Skin epidermis (tissue), 12 donors: Measurements from ENCODE around the gene ATP12A.

Experiments used
- H3K27ac ChIP-seq, 21 experiments: fragments of 200-600 bp; sonication (generic) in 11 of 21; one replicate each; pipeline ENCODE4 v1.5.0; 2020; ENCODE audit warnings: mild to moderate bottlenecking in 3 of 21, inconsistent platforms in 2 of 21, moderate library complexity in 2 of 21
- H3K4me3 ChIP-seq, 7 experiments: fragments of 200-600 bp; sonication (generic) in 2 of 7; one replicate each; pipeline ENCODE4 v1.5.0; 2020; ENCODE audit warnings: inconsistent platforms in 2 of 7, mild to moderate bottlenecking in 2 of 7, moderate library complexity in 1 of 7

The ATP12A gene

DNA sequence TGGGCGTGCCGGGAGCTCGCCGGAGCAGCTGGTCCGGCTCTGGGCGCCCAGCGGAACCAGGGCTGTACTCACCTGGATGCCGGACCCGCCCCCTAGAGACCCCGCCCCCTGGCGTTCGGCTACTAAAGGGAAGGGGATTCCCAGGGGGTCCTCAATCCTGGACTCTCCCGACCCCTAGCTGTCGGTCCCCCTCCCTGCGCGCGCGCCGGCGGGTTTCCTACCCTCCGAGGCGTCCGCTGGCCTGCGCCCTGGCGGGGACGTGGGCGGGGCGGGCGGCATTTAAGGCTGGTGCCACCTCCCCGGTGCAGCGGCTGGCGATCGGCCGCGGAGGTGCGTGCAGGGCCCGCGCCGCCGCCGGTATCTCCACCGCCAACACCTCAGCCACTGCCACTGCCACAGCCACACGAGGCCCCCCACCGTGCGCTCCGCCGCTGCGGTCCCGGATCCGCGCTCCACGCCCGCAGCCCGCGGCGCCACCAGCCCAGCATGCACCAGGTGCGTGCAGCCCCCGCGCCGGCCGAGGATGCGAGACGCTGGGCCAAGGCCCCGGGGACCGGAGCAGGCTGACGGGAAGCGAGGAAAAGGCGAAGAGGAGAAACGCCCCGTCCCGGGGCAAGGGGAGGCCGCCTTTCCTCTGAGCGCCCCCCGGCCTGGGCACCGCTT lies at the start of gene ATP12A:
ATP12A (plus strand) TSS at position 151 of the 663 bp plus-strand sequence; CDS start at position 487, 336 bp downstream.
- peak within 1 kb of the TSS; percentile 10 to 47 (median 27) for H3K4me3 ChIP-seq
- peak within 1 kb of the TSS in 1 of 21 experiments; percentile 0 for H3K27ac ChIP-seq

DNA sequence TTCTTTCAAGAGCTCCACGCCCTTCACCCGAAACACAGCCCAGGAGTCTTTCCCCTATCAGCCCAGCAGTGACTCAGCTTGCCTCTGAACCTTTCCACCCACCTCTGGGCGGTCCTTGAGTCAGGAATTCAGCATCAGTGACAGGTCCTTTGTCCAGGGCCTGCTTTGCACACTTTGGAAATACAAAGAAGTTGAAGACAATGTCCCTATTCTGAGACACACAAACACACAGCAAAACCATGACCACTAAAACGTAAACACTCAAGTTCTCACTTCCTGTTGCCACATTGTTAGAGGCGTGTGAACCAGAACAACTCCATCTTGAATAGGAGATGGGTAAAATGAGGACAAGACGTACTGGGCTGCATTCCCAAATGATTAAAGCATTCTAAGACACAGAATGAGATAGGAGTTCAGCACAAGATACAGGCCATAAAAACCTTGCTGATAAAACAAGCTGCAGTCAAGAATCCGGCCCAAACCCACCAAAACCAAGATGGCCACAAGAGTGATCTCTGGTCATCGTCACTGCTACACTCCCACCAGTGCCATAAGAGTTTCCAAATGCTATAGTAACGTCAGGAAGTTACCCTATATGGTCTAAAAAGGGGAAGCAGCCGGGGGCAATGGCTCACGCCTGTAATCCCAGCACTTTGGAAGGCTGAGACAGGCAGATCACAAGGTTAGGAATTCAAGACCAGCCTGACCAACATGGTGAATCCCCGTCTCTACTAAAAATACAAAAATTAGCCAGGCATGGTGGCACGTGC lies 49.2 kb upstream of the ATP12A start:
- Histone ChIP-seq H3K4me3 (no peak overlapping the region), H3K27ac (peak overlapping the region in 3 of 21 experiments; percentile 12 to 42 (median 37))

DNA sequence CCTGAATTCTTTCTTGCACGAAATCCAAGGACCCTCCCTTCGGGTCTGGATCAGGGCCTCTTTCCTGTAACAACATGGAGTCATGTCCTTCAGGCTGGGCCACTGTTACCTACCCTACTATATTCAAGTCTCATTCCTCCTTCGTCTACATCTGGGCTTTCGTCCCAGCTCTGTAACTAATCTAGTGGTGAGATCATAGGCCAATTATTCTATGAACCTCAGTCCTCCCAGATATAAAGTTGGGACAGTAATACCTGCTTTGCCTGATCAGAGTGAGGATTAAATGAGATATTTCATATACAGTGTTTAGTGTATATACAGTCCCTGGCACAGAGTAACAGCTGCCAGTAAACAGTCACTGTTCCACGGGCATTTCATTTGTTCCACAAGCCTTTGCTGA lies 48.3 kb upstream of the ATP12A start:
- H3K4me3 ChIP-seq, result no peak overlapping the region
- peak overlapping the region in 3 of 21 experiments; percentile 9 to 35 (median 27) for H3K27ac ChIP-seq

DNA sequence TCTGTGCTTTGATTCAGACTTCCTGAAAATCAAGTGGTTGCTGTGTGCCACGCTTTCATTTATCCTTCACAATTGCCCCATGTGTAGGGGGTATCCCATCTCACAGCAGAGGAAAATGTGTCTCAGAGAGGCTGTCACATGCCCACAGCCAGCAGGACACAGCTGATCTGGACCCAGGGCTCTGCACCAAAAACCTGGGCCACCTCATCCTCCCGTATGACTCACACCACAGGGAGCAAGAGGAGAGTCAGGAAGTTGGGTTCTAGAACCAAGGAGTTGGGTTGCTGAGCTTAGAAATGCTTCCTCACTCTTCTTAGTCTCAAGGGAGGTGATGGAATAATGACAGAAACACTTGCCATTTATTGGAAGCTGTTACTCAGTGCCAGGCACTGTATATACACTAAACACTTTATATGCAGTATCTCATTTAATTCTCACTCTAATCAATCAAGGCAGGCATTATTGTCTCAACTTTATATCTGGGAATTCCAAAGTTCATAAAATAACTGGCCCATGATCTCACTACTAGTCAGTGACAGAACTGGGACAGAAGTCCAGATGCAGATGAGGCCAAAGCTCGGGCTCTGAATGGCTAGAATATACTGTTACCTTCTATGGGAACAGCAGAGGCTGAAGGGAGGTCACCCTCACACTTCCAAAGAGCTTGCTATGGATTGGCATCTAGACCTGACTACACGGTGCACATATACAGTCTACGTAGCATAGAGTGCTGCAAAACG lies 47.7 kb upstream of the ATP12A start:
- Histone ChIP-seq H3K4me3 (no peak overlapping the region), H3K27ac (peak overlapping the region in 3 of 21 experiments; percentile 9 to 35 (median 27))

DNA sequence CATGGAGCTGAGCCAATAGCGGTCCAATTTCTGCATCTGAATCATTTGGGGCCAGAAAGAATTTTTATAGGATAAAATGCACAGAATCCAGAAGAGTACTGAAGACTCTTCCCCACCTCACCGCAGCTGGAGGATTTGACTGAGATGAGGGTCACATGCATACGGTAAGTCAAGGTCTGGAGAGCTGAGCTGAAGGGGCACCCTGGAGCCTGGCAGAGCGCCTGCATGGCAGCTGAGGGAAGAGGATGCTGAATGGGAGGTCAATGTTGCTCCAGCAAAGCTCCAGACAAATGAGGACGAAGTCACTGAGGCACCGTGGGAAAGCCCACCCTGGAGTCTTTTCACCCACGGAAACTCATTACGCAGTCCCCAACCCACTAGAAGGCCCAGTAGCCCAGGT lies 43.4 kb upstream of the ATP12A start:
- Histone ChIP-seq H3K4me3 (no peak overlapping the region), H3K27ac (no peak overlapping the region)

DNA sequence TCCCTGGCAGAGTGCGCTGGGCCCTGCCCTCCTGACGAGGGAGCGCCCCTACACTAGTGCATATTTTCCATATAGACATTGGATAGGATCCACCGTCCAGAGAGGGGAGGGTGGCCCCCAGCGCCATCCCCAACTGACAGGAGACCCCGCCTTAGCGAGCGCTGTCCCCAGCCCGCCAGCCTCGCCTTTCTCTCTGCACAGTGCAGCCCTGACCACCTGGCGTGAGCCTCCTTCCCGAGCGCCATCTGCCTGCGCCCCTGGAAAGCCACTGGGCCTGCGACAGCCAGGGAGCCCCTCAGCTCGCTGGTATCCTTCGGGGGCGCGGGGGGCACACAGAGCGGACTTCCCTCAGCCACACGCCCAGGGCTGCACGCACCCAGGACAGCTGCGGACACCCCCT lies 42.1 kb upstream of the ATP12A start:
- Histone ChIP-seq H3K4me3 (no peak overlapping the region), H3K27ac (no peak overlapping the region)

DNA sequence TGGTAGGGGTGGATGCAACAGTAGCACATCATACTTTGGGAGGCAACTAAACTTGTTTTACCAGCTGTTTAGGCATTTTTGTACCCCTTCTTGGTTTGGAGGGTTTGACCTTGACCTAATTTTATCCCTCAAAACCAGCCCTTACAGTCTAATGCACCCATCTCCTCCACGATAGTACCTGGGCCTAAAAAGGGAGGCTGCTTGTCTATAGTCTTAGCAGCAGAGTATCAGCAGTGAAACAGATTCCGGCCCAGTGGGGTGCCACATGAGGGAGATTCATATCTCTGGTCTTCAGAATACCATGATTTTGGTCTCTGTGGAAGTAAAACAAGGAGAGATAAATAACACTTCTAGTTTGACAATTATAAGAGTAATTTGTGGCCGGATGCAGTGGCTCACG lies 39.5 kb upstream of the ATP12A start:
- Histone ChIP-seq H3K4me3 (no peak overlapping the region), H3K27ac (no peak overlapping the region)

DNA sequence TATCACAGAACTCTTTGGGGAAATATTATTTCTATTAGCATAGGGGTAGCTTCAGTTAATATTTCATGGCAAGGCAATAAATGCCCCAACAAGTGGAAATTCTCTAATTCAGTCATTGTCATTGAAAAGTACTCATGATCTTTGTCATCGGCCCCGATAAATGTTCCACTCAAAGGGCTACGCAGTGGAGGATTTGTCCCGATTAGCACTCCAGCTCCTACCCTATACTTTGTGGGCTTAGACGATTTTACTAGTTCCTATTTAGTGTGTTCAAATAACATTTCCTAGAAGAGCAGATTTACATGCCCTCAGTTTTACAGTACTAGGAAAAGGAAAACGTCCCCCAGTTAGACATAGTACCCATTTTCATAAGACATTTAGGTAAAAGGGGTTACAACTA lies 38.0 kb upstream of the ATP12A start:
- H3K4me3 ChIP-seq, result no peak overlapping the region
- H3K27ac ChIP-seq, result no peak overlapping the region

DNA sequence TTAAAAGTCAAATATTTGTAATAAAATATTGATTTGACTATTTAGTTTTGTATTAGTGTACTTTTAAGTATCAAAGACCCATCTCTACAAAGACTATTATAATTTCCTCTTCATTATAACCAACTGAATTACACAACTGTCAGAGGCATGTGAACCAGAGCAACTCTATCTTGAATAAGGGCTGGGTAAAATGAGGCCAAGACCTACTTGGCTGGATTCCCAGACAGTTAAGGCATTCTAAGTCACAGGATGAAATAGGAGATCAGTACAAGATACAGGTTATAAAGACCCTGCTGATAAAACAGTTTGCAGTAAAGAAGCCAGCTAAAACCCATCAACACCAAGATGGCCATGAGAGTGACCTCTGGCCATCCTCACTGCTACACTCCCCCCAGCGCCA lies 36.2 kb upstream of the ATP12A start:
- H3K27ac ChIP-seq, result no peak overlapping the region
- no peak overlapping the region for H3K4me3 ChIP-seq

DNA sequence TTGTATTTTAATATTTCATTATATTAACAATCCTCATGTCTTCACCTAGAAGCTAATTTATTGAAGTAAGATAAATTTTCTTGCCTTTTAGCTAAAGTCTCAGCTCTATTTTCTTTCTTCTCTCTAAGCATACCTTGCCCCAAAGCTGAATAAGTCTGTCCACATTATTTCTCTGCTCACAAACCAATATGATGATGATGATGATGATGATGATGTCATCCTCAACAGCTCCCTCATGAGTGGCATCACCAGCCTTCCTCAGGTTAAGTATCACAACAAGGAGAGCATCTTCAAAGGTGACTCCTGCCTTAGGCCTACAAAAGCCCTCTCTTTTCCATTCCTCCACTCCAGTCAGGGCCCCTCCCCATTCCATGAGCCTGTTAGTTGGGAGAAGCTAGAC lies 31.9 kb upstream of the ATP12A start:
- Histone ChIP-seq H3K27ac (no peak overlapping the region), H3K4me3 (no peak overlapping the region)

DNA sequence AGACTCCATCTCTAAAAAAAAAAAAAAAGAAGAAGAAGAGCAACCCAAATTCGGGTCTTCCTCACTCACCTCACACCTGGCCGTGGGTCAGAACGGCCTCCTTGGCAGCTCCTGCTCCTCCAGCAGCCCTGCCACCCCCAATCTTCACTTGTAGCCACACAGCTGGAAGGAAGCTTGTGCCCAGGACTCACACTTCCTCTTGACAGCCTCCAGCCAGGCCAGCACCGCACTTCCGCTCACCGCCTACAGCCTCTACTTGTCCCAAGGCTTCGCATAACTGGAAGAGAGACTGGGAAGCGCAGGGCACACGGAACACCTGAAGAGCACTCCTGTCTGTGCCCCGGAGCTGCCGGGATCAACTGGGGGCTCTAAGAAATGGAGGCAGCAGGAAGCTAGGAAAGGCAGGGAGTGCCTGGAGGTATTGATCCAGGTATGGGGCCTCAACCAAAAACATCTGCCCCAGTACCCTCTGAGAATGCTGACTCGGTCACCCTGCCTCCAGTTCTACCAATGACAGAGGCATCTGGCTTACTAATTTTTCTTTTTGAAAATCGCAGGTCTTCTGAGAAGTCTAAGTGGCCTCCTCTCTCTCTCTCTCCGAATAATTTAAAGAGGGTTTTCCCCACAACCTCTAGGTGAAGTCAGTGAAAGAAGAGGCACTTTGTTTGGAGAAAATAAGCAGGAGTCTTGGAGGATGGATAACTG lies 31.1 kb upstream of the ATP12A start:
- Histone ChIP-seq H3K4me3 (no peak overlapping the region), H3K27ac (peak overlapping the region in 3 of 21 experiments; percentile 5 to 53 (median 51))

DNA sequence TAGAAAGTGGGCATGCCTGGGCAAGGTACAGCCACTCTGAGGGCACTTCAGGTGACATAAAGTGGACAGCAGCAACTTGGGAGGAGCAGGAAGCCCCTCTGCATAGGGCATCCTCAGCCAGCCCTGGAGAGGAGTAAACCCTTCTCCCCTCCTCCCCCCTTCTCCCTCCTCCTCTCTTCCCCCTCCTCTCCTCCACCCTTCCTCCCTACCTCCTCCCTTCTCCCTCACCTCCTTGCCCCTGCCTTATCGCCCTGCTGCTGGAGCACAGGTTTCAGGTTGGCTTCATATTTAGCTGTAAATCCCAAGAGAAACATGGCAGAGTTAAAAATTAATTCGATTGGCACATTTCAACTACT lies 30.5 kb upstream of the ATP12A start:
- H3K4me3 ChIP-seq, result no peak overlapping the region
- H3K27ac ChIP-seq, result peak overlapping the region in 4 of 21 experiments; percentile 1 to 53 (median 28)

DNA sequence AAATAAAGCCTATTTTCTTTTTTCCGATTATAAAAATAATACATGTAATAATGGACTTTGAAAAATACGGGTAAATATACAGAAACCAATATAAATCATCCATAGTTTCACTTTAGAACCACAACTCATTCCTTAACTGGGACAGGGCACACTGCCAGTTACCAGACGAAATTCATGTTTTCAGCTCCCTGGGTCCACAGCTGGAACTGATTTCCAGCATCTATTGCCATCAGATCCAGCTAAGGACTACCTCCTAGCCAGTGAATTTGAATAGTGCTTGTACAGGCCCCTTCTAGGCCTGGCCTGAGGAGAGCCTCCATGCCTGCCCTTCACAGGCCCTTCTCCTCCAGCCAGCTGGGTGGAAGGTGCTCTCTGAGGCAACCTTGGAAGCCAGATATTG lies 30.0 kb upstream of the ATP12A start:
- Histone ChIP-seq H3K4me3 (no peak overlapping the region), H3K27ac (peak overlapping the region in 4 of 21 experiments; percentile 1 to 53 (median 12))

DNA sequence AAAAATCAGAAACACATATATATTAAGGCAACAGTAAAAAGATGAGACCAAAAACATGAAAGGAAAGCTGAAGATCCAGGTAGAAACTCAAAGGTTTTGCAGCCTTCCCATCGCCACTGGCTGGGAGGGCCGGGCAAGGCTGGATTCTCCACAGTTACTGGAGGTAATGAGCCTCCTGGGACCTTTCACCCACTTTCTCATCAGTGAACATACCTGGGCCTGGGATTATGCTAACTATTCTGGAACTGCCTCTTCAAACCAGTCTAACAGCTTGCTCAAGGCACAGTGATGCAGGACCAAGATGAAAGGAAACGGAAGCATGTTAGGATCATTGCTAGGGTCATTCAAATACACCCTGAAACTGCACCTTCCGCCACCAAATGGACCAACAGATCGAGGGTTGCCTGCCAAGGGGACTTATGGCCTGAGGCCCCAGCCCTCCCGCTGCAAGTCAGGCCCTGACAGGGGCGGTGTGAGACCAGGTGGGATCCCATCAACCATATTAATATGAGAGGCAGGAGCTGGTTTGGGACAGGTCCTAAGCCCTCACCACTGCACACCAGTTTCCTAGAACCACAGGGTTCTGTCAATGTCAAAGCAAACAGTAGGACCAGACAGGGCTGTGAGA lies 28.4 kb upstream of the ATP12A start:
- H3K27ac ChIP-seq, result peak overlapping the region in 3 of 21 experiments; percentile 17 to 37 (median 35)
- H3K4me3 ChIP-seq, result no peak overlapping the region

DNA sequence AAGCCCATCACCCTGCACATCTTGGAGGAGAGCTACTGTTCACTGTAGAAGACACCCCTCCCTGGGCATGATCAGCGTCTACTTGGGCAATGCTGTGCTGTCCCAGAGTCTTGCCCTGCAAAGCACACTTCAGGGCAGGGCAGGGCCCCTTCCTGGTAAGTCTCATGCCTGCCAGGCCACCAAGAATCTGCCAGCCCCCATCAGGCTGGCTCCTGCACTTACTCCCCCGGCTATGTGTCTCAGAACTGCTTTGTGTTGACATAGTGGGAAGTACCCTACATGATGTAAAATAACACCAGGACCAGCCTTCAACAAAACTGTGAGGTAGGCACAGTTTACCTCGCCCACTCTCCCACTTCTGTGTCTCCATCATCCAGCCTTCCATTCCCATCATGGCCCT lies 27.8 kb upstream of the ATP12A start:
- H3K27ac ChIP-seq, result peak overlapping the region in 2 of 21 experiments; percentile 35 to 37
- H3K4me3 ChIP-seq, result no peak overlapping the region

DNA sequence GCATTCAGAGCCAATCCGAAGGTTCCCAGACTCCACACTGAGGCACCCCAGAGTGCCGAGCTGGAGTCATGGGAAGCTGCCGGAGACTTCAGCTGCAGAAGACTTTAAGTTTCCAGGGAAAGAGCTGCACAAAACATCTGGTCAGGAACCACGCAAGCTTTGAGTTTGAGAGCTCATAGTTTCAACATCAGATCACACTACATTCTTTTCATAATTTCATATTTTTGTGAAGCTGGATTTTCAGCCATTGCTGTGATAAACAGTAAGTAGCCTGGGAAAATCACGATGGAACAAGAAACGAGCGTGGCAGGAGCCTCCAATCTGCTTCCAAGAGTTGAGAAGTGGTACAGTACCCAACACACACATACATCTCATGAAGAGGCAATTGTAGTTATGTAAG lies 25.5 kb upstream of the ATP12A start:
- Histone ChIP-seq H3K4me3 (no peak overlapping the region), H3K27ac (peak overlapping the region in 2 of 21 experiments; percentile 3 to 12)

DNA sequence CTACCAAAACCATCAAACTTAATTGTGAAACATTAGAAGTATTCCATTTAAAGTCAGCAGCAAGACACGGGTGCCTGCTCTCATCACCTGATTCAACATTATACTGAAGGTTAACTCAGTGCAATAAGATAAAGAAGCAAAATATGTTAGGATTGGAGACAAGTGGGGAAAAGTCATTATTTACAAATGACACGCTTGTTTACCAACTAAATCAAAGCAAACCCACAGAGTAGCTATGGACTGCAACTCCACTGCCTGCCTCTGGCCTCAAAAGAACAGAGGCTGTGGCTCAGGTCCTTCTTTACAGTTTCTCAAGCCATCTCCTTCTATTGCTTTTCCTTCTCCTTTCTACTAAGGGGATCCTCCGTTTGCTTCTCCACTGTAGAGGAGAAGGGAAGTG lies 21.0 kb upstream of the ATP12A start:
- Histone ChIP-seq H3K4me3 (no peak overlapping the region), H3K27ac (no peak overlapping the region)

DNA sequence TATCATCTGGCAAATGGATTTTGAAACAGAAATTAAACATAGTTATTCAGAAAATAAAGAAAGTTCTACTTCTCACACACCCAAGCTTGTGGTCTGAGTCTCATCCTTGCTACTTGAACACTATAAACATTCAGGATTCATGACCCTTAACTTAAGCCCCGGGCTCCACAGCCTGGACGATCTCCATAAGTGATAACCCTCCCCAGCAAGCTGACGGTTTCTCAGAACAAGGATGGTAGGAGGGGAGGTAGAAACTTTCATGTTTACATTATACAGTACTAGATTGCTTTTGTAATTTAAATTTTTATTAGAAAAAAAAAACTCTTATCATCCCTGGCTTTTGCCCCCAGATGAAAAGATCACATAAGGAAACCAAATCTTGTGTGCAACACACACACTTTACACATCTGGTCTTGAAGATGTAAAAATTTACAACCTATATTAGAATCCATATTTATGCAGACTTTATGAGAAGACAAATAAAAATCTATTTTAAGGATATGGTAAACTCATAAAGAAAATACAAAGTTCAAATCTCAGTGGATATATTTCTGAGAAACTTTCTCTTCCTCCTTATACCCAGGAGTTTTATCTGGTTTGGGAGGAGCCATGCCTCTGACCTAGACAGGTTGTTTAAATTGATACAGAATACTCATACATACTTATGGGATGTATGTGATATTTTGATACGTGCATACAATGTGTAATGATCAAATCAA lies 20.0 kb upstream of the ATP12A start:
- no peak overlapping the region for H3K27ac ChIP-seq
- H3K4me3 ChIP-seq, result no peak overlapping the region

DNA sequence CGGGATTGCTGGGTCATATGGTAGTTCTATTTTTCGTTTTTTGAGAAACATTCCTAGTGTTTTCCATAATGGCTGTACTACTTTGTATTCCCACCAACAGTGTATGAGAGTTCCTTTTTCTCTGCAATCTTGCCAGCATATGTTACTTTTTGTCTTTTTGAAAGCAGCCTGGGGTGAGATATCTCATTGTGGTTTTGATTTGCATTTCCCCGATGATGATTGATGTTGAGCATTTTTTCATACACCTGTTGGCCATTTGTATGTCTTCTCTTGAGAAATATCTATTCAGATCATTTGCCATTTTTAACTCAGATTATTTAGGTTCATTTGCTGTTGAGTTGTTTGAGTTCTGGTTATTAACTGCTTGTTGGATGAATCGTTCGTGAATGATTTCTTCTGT lies 18.5 kb upstream of the ATP12A start:
- H3K27ac ChIP-seq, result no peak overlapping the region
- H3K4me3 ChIP-seq, result no peak overlapping the region
